Gastrocnemius medialis (tissue), 4 donors: ENCODE results near the gene ATF7IP2.
"Not testable (repeated sequence)": the region's sequence is repeated elsewhere in the genome, so short reads cannot be mapped to it uniquely, and the experiment has no call there.

Source experiments
- POLR2A ChIP-seq, 2 donors: fragments of 450-650 bp; IDR thresholded peaks; one replicate each; pipeline ENCODE4 v1.6.1; 2017; ENCODE audit warnings: antibody characterized with exemption in 2 of 2, mild to moderate bottlenecking in 2 of 2, moderate library complexity in 2 of 2
- TF ChIP-seq, protein P1 (sequence below), 5 experiments: fragments of 450-650 bp in 3 of 5; fragments of 200-600 bp in 2 of 5; sonication (generic) in 2 of 5; IDR thresholded peaks in 4 of 5; conservative IDR thresholded peaks in 1 of 5; 1 replicate in 4 of 5; 2 replicates in 1 of 5; pipeline ENCODE4 v1.5.1; 2016 to 2019; ENCODE audit warnings: antibody characterized with exemption in 5 of 5, mild to moderate bottlenecking in 3 of 5, moderate library complexity in 3 of 5

DNA sequence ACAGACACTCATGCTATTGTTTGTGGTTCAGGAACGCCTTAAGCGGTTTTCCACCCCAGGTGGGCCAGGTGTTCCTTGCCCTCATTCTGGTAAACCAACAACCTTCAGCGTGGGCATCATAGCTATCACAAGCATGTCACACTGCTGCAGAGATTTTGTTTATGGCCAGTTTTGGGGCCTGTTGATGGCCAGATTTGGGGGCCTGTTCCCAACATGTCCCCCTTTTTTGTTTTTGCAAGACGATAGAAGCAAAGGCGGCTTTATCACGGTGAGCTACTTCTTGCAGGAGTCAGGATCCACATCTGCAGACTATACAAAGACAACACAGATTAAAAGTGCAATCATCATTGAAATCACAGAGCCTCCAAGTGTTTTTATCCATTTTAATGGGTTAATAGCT, 32.3 kb downstream of the ATF7IP2 start:
- TF ChIP-seq, protein P1, sequence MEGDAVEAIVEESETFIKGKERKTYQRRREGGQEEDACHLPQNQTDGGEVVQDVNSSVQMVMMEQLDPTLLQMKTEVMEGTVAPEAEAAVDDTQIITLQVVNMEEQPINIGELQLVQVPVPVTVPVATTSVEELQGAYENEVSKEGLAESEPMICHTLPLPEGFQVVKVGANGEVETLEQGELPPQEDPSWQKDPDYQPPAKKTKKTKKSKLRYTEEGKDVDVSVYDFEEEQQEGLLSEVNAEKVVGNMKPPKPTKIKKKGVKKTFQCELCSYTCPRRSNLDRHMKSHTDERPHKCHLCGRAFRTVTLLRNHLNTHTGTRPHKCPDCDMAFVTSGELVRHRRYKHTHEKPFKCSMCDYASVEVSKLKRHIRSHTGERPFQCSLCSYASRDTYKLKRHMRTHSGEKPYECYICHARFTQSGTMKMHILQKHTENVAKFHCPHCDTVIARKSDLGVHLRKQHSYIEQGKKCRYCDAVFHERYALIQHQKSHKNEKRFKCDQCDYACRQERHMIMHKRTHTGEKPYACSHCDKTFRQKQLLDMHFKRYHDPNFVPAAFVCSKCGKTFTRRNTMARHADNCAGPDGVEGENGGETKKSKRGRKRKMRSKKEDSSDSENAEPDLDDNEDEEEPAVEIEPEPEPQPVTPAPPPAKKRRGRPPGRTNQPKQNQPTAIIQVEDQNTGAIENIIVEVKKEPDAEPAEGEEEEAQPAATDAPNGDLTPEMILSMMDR (IDR thresholded peaks at IDR 0.05 in 4 of 5, conservative IDR thresholded peaks at IDR 0.05 in 1 of 5) = not testable (repeated sequence)
- not testable (repeated sequence) for TF ChIP-seq POLR2A (IDR thresholded peaks at IDR 0.05)
